ENCODE measurements around the gene GLTPD2.

- TF ChIP-seq CTCF (IDR thresholded peaks at IDR 0.05) (no peak), POLR2A (IDR thresholded peaks at IDR 0.05) (no peak)
These were observed 6.4 kb downstream of the GLTPD2 start for GRCh38 chr17:4795168-4795567.

Measured in body of pancreas (tissue), 4 donors.